HepG2 (cell line): ENCODE data around the gene BEAN1. TPM values are rescaled to one million over a fixed set of nuclear protein-coding genes. Genes with fewer than 3 reads are reported as not detected.

Experiments used
- AHR ChIP-seq: IDR thresholded peaks from 2 replicates; pipeline ENCODE4 v1.6.1; 2018; ENCODE audit warnings: missing genetic modification reagents, missing compliant biosample characterization
- CHD2 ChIP-seq: IDR thresholded peaks from 2 replicates; pipeline ENCODE4 v1.6.1; 2011; ENCODE audit warnings: low read depth, low read length, improper control_type of control experiment
- ERF ChIP-seq: IDR thresholded peaks from 2 replicates; pipeline ENCODE4 v1.6.1; 2018; ENCODE audit warnings: missing biosample characterization, missing genetic modification reagents
- FOXK2 ChIP-seq: fragments of 450-650 bp; IDR thresholded peaks from 2 replicates; pipeline ENCODE4 v1.6.1; 2016
- HMG20A ChIP-seq: IDR thresholded peaks from 2 replicates; pipeline ENCODE4 v1.6.1; 2016; ENCODE audit warnings: borderline replicate concordance
- HMGXB3 ChIP-seq: sonication (generic); formaldehyde crosslinking; IDR thresholded peaks from 2 replicates; pipeline ENCODE4 v1.4.0; 2020; ENCODE audit warnings: missing genetic modification reagents, borderline replicate concordance
- HOXA3 ChIP-seq: sonication (generic); formaldehyde crosslinking; IDR thresholded peaks from 2 replicates; pipeline ENCODE4 v1.5.0; 2020; ENCODE audit warnings: missing genetic modification reagents
- KDM2A ChIP-seq: sonication (generic); formaldehyde crosslinking; IDR thresholded peaks from 2 replicates; pipeline ENCODE4 v1.4.0; 2020; ENCODE audit warnings: low read depth, missing genetic modification reagents, borderline replicate concordance
- NR0B2 ChIP-seq: sonication (generic); formaldehyde crosslinking; IDR thresholded peaks from 2 replicates; pipeline ENCODE4 v1.4.0; 2020; ENCODE audit warnings: mild to moderate bottlenecking, missing genetic modification reagents
- PHF21A ChIP-seq: sonication (generic); formaldehyde crosslinking; IDR thresholded peaks from 2 replicates; pipeline ENCODE4 v1.5.0; 2020; ENCODE audit warnings: mild to moderate bottlenecking, missing genetic modification reagents
- PHF5A ChIP-seq: IDR thresholded peaks from one replicate; pipeline ENCODE4 v1.6.1; 2018; ENCODE audit warnings: low read depth, missing genetic modification reagents; ENCODE audit not compliant: unreplicated experiment
- TBX3 ChIP-seq: fragments of 450-650 bp; IDR thresholded peaks from 2 replicates; pipeline ENCODE4 v1.6.1; 2017; ENCODE audit warnings: antibody characterized with exemption, mild to moderate bottlenecking, inconsistent platforms, borderline replicate concordance
- ZBTB37 ChIP-seq: sonication (generic); formaldehyde crosslinking; IDR thresholded peaks from 2 replicates; pipeline ENCODE4 v1.4.0; 2020; ENCODE audit warnings: mild to moderate bottlenecking, missing genetic modification reagents
- ZFP36L1 ChIP-seq: sonication (generic); formaldehyde crosslinking; IDR thresholded peaks from 2 replicates; pipeline ENCODE4 v1.8.0; 2022; ENCODE audit warnings: mild to moderate bottlenecking, missing genetic modification reagents, moderate library complexity
- ZKSCAN8 ChIP-seq: IDR thresholded peaks from 2 replicates; pipeline ENCODE4 v1.6.1; 2016; ENCODE audit warnings: borderline replicate concordance, missing genetic modification reagents, missing compliant biosample characterization
- ZNF362 ChIP-seq: sonication (generic); formaldehyde crosslinking; IDR thresholded peaks from 2 replicates; pipeline ENCODE4 v1.4.0; 2020; ENCODE audit warnings: missing genetic modification reagents, mild to moderate bottlenecking, borderline replicate concordance
- ZNF549 ChIP-seq: sonication (generic); formaldehyde crosslinking; IDR thresholded peaks from 2 replicates; pipeline ENCODE4 v1.5.0; 2020; ENCODE audit warnings: missing genetic modification reagents
- ZNF563 ChIP-seq: sonication (generic); formaldehyde crosslinking; IDR thresholded peaks from 2 replicates; pipeline ENCODE4 v1.8.0; 2022; ENCODE audit warnings: mild to moderate bottlenecking, moderate library complexity, missing genetic modification reagents
- polyA plus RNA-seq, 8 experiments: library from polyadenylated mRNA; depleted of rRNA in 3 of 8; stranded (reverse) in 7 of 8; unstranded in 1 of 8; fragments of >200 nt; fragmentation: Illumina TruSeq in 4 of 8; extraction: Trizol in 4 of 8; gene quantifications; 2 replicates each; pipeline versions ENCODE4 v1.2.1 to v1.2.3, GENCODE V29; 2011 to 2016; ENCODE audit warnings: low read depth in 4 of 8, missing spikeins in 1 of 8, mixed read lengths in 1 of 8; ENCODE audit not compliant: insufficient read depth in 1 of 8
- total RNA-seq, 5 experiments: library from RNA; depleted of rRNA; stranded (reverse); fragments of >200 nt; fragmentation: Illumina TruSeq; extraction: Trizol; gene quantifications; 2 replicates each; pipeline ENCODE4 v1.2.3, GENCODE V29; 2016; ENCODE audit warnings: low read depth in 1 of 5
- TF ChIP-seq, protein P1 (sequence below): sonication (generic); formaldehyde crosslinking; IDR thresholded peaks from 2 replicates; pipeline ENCODE4 v1.4.0; 2020; ENCODE audit warnings: missing genetic modification reagents

The BEAN1 gene
- total and polyA plus RNA-seq, 2 of the 13 experiments (the other 11 are each of a cell fraction or from before 2014, with no cell fraction given) = 0.53 to 1.4 TPM

DNA sequence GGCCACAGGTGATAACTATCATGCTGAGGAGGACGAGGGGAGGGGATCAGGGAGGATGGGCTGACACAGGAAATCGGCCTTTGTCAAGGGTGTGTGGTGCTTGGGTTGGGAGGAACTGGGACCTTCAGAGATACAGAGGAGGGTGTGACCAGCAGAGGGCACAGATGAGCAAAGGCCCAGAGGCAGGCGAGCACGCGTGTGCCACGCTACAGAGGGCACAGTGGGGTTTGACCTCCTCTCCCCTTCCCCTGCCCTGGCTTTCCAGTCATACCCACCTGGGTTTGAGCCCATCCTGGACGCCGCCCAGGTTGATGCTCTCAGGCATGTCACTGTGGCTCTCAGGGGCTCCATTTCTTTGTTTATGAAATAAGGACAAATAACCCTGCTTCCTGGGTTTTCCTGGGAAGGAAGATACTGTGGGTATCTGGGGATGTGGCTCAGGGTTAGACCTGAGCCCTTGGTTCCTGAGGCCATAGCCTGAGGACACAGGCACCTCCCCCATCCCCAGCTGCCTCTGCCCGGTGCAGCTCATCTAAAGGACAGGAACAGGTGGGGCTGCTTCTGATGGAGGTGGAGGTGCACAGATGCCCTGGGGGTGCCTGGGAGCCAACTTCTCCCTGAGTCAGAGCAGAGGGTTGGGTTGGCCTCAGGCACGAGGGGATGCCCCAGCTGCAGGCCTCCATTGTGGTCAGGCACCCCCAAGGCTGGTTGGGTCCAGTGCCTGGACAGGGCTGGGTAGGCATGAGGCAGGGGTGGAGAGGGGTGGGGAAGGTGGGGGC is 51.8 kb downstream of the BEAN1 start (continued):
- no peak for TF ChIP-seq PHF21A (CRISPR knock-in tag)
- peak; percentile 36; the same call in 1 of the 2 replicates for TF ChIP-seq ZNF362
- TF ChIP-seq NR0B2 = 0 out of 2 replicates have a peak, but pooled peaks have one; percentile 36
- TF ChIP-seq ERF (CRISPR knock-in tag) = peak; percentile 22; the same call in 1 of the 2 replicates
- TF ChIP-seq ZNF563 (CRISPR knock-in tag) = peak; percentile 52; the same call in 1 of the 2 replicates
- TF ChIP-seq ZNF549 (CRISPR knock-in tag) = no peak
- TF ChIP-seq ZKSCAN8 = no peak
- no peak for TF ChIP-seq FOXK2
- peak; percentile 66; the same call in 1 of the 2 replicates for TF ChIP-seq KDM2A (CRISPR knock-in tag)
- no peak for TF ChIP-seq ZFP36L1 (CRISPR knock-in tag)
- TF ChIP-seq CHD2 = no peak
- TF ChIP-seq ZBTB37 = no peak
- TF ChIP-seq PHF5A (CRISPR knock-in tag) = no peak
- TF ChIP-seq TBX3 = no peak
- peak; percentile 39; the same call in 1 of the 2 replicates for TF ChIP-seq HMGXB3 (CRISPR knock-in tag)
- TF ChIP-seq HOXA3 (CRISPR knock-in tag) = no peak
- peak; percentile 39; the same call in 1 of the 2 replicates for TF ChIP-seq HMG20A (CRISPR knock-in tag)
- TF ChIP-seq, protein P1, sequence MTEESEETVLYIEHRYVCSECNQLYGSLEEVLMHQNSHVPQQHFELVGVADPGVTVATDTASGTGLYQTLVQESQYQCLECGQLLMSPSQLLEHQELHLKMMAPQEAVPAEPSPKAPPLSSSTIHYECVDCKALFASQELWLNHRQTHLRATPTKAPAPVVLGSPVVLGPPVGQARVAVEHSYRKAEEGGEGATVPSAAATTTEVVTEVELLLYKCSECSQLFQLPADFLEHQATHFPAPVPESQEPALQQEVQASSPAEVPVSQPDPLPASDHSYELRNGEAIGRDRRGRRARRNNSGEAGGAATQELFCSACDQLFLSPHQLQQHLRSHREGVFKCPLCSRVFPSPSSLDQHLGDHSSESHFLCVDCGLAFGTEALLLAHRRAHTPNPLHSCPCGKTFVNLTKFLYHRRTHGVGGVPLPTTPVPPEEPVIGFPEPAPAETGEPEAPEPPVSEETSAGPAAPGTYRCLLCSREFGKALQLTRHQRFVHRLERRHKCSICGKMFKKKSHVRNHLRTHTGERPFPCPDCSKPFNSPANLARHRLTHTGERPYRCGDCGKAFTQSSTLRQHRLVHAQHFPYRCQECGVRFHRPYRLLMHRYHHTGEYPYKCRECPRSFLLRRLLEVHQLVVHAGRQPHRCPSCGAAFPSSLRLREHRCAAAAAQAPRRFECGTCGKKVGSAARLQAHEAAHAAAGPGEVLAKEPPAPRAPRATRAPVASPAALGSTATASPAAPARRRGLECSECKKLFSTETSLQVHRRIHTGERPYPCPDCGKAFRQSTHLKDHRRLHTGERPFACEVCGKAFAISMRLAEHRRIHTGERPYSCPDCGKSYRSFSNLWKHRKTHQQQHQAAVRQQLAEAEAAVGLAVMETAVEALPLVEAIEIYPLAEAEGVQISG (CRISPR knock-in tag) = peak; percentile 59; the same call in 1 of the 2 replicates
- TF ChIP-seq AHR (CRISPR knock-in tag) = 0 out of 2 replicates have a peak, but pooled peaks have one; percentile 44
